Erythroblast (primary cell): ENCODE data around the gene UNCX.

ENCODE experiments used
- DNase-seq, 2 experiments: peaks; one replicate each; lab custom pipeline; 2025; lab: John Stamatoyannopoulos, UW
- GATA1 ChIP-seq: IDR thresholded peaks from 2 replicates; pipeline ENCODE4 v1.6.1; 2011; ENCODE audit warnings: low read depth, mild to moderate bottlenecking, control low read depth, low read length, moderate library complexity
- POLR2A ChIP-seq: IDR thresholded peaks from 2 replicates; pipeline ENCODE4 v1.6.1; 2011; ENCODE audit warnings: mild to moderate bottlenecking, low read length

Gene UNCX

DNA sequence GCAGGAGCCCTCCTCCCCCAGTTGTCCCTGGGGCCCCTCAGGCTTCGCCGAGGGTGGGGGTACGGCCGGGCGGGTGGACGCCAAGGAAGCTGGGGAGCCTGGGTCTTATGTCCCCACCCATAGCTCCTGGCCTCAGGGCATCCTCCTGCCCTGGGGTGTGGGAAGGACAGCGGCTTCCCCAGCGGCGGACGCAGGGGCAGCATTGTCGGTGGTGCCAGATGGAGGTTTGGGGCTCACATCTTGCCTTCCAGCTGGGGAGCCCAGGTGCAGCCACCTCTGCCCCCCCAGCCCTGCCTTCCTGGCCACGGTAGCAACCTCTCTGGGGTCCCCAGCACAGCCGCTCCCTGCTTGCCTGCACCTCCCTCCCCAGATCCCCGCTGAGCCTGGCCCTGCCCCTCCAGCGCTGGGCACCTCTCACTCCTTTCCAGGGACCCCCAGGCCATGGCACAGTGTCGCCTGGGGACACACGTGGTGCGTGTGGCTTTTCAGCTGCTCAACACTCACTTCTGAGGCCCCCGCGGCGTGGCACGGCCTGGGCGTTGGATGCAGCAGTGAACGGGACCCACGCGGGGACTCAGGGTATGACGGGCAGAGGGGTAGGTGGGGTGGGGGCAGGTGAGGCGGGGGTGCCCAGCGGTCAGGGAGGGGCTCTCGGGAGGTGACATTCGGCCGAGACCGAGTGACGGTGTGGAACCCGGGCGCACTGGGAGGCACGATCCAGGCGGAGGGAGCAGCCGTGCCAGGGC, 53.1 kb downstream of the UNCX start:
- TF ChIP-seq GATA1 (no peak), POLR2A (no peak)

More for the DNA sequence above, 53.1 kb downstream of the UNCX start:
- no peak for DNase-seq
